Measurements from ENCODE around the gene FHL3. TPM values are rescaled to one million over a fixed set of nuclear protein-coding genes. Genes with fewer than 3 reads are reported as not detected.
"Not testable (repeated sequence)": the region's sequence is repeated elsewhere in the genome, so short reads cannot be mapped to it uniquely, and the experiment has no call there.

The FHL3 gene
- total and polyA plus RNA-seq, 2 of the 8 experiments (the other 6 are each of a cell fraction or from before 2014, with no cell fraction given), result 14.3 to 35.6 TPM

DNA sequence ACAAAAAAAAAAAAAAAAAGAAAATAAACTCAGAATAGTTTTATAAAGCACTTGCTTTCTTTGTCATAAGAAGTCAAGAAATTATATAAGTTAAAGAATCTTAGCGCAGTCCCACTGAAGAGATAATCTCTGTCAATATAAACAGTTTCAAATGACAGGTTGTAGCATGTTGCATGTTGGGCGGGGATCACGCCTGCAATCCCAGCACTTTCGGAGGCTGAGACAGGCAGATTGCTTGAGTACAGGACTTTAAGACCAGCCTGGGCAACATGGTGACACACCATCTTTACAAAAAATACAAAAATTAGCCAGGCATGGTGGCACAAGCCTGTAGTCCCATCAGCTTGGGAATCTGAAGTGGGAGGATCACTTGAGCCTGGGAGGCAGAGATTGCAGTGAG lies 40.0 kb downstream of the FHL3 start (continued):
- TF ChIP-seq POU5F1 (IDR thresholded peaks at IDR 0.05; ENCODE audit: low read depth, low read length) (no peak), KDM1A (IDR thresholded peaks at IDR 0.05; ENCODE audit: borderline replicate concordance, low read length) (no peak), RXRA (IDR thresholded peaks at IDR 0.05; ENCODE audit: insufficient read depth, low read depth, low read length) (no peak), CREB1 (IDR thresholded peaks at IDR 0.05) (no peak), PHF8 (conservative IDR thresholded peaks at IDR 0.05; ENCODE audit: low read depth, low read length) (no peak)
- TF ChIP-seq, protein P1, sequence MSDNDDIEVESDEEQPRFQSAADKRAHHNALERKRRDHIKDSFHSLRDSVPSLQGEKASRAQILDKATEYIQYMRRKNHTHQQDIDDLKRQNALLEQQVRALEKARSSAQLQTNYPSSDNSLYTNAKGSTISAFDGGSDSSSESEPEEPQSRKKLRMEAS (IDR thresholded peaks at IDR 0.05), result no peak

DNA sequence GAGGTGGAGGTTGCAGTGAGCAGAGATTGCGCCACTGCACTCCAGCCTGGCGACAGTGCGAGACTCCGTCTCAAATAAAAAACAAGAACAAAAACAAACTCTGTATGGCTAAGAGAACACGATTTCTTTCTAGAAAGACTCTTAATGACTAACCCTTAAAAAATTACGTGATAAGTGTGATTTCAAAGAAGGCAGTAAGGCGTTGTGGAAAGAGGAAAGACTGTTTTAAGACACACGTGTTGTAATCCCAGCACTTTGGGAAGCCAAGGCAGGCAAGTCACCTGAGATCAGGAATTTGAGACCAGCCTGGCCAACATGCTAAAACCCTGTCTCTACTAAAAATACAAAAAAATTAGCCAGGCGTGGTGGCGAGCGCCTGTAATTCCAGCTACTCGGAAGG lies 41.2 kb downstream of the FHL3 start:
- H4K91ac ChIP-seq (replicated peaks; ENCODE audit: insufficient read length, low read length); H3K27me3 ChIP-seq (replicated peaks in 1 of 4; ENCODE audit: control insufficient read depth in 3 of 4, extremely low read depth in 1 of 4, insufficient read depth in 3 of 4, low read length in 3 of 4); H2BK15ac ChIP-seq (ENCODE audit: low read length); H3K23ac ChIP-seq (ENCODE audit: insufficient read length); H3K27ac ChIP-seq (ENCODE audit: low read depth, low read length); H3K9ac ChIP-seq (replicated peaks in 1 of 4; ENCODE audit: extremely low read depth in 1 of 4, low read depth in 3 of 4, low read length in 3 of 4); H3K4me1 ChIP-seq (replicated peaks in 1 of 4; ENCODE audit: control insufficient read depth in 3 of 4, insufficient read depth in 4 of 4, low read length in 3 of 4); H3K9me3 ChIP-seq (ENCODE audit: insufficient read depth in 2 of 2, low read depth in 1 of 2, low read length in 1 of 2); H3K4me3 ChIP-seq (ENCODE audit: extremely low read depth in 1 of 4, insufficient read depth in 2 of 4, low read depth in 3 of 4, low read length in 4 of 4); H2BK120ac ChIP-seq (replicated peaks; ENCODE audit: low read depth, low read length); H3K18ac ChIP-seq (ENCODE audit: extremely low read depth, low read length); H2AFZ ChIP-seq (ENCODE audit: low read length); H2AK5ac ChIP-seq (ENCODE audit: low read depth, low read length); H3K14ac ChIP-seq (ENCODE audit: insufficient read length); H2BK5ac ChIP-seq (ENCODE audit: low read depth, low read length); H4K5ac ChIP-seq (ENCODE audit: insufficient read length, low read depth, low read length); H4K8ac ChIP-seq (ENCODE audit: extremely low read depth, insufficient read depth, low read length); H4K20me1 ChIP-seq (replicated peaks in 1 of 2; ENCODE audit: control insufficient read depth in 1 of 2, insufficient read depth in 2 of 2, low read length in 2 of 2); H3K79me1 ChIP-seq (ENCODE audit: low read depth, low read length); H3K79me2 ChIP-seq (ENCODE audit: control insufficient read depth in 1 of 2, insufficient read depth in 2 of 2, low read length in 2 of 2); H3K23me2 ChIP-seq (ENCODE audit: low read depth, low read length); DNase-seq (ENCODE audit: low read depth in 1 of 2, low spot score in 2 of 2); H2BK20ac ChIP-seq (ENCODE audit: low read length); FAIRE-seq; H3K56ac ChIP-seq (replicated peaks; ENCODE audit: insufficient read length, low read depth, low read length); H3K4me2 ChIP-seq (ENCODE audit: insufficient read depth in 1 of 2, low read depth in 2 of 2, low read length in 2 of 2); H3K4ac ChIP-seq (replicated peaks; ENCODE audit: insufficient read length, low read depth, low read length); H2BK12ac ChIP-seq (ENCODE audit: low read depth, low read length): not testable (repeated sequence)
- H3K36me3 ChIP-seq (ENCODE audit: control insufficient read depth in 2 of 4, insufficient read depth in 4 of 4, low read length in 3 of 4), result peaks cover 17 to 65% (median 39%) of the 10 kb centered on the region in 4 experiments; a peak in 7 of 8 replicates
- 89% methylated on average over 12 of the region's 12 CpGs; no CpG with 5 or more reads in 1 of the 2 experiments for WGBS, 2 experiments (ENCODE audit: extremely low coverage in 1 of 2, insufficient coverage in 1 of 2, insufficient read length in 1 of 2, insufficient replicate concordance in 2 of 2, low coverage in 1 of 2, low lambda C conversion rate in 2 of 2, missing lambda C conversion rate in 1 of 2)
- ChIA-PET POLR2A (ENCODE audit: partially characterized antibody) (interaction anchor here (0.7 to 1.6 kb wide), 3 partner anchors 13 to 105 kb away, joined by 3 to 5 read pairs (median 4); partner anchors contain the start of gene MTF1), CTCF (ENCODE audit: partially characterized antibody) (interaction anchor here (0.8 to 1.2 kb wide), 3 partner anchors 9 to 28 kb away, joined by 3 to 4 read pairs (median 3); no protein-coding TSS in a partner anchor)
